HuH-7 (cell line): ENCODE measurements around the gene SYNGR3.

Experiments used
- DNase-seq: peaks from one replicate; pipeline ENCODE4 v3.0.0; 2011; ENCODE audit warnings: low spot score

Gene SYNGR3

GRCh38 chr16:1976951-1977874 lies 12.6 kb upstream of the SYNGR3 start:
- DNase-seq, result no peak

- no peak for DNase-seq
Measured at GRCh38 chr16:1977875-1978268, 11.9 kb upstream of the SYNGR3 start.

GRCh38 chr16:1978476-1979120 lies 11.2 kb upstream of the SYNGR3 start:
- no peak for DNase-seq

GRCh38 chr16:1979271-1980029 lies 10.3 kb upstream of the SYNGR3 start:
- no peak for DNase-seq

- no peak for DNase-seq
Measured at GRCh38 chr16:1980030-1980769, 9.6 kb upstream of the SYNGR3 start.

- DNase-seq, result no peak
Measured at GRCh38 chr16:1980770-1981087, 9.0 kb upstream of the SYNGR3 start.

- DNase-seq, result no peak
Measured at GRCh38 chr16:1981398-1981836, 8.4 kb upstream of the SYNGR3 start, which contains the start of gene NOXO1. NOXO1 (minus strand) TSS chr16:1981469; CDS start chr16:1981179, 290 bp downstream.

- DNase-seq, result no peak
Measured at GRCh38 chr16:1982013-1982433, 7.7 kb upstream of the SYNGR3 start.

GRCh38 chr16:1982991-1983543 lies 6.7 kb upstream of the SYNGR3 start:
- no peak for DNase-seq

- DNase-seq, result peak; percentile 98
Measured at GRCh38 chr16:1983544-1984346, 6.0 kb upstream of the SYNGR3 start, which contains the start of gene GFER. GFER (plus strand) TSS chr16:1984193; CDS start chr16:1984219, 26 bp downstream.

GRCh38 chr16:1984347-1985225 lies 5.2 kb upstream of the SYNGR3 start:
- DNase-seq, result peak; percentile 49

- no peak for DNase-seq
Measured at GRCh38 chr16:1985466-1986150, 4.2 kb upstream of the SYNGR3 start.

- no peak for DNase-seq
Measured at GRCh38 chr16:1987198-1987597, 2.6 kb upstream of the SYNGR3 start.

- DNase-seq, result no peak
Measured at GRCh38 chr16:1990101-1990350, 256 bp downstream of the SYNGR3 start.

GRCh38 chr16:1990351-1991134 lies 773 bp downstream of the SYNGR3 start:
- peak; percentile 73 for DNase-seq

GRCh38 chr16:1991135-1991551 lies 1.4 kb downstream of the SYNGR3 start:
- no peak for DNase-seq

- DNase-seq, result no peak
Measured at GRCh38 chr16:1991588-1991947, 1.8 kb downstream of the SYNGR3 start.

- DNase-seq, result peak; percentile 90
Measured at GRCh38 chr16:1991948-1992703, 2.4 kb downstream of the SYNGR3 start.
